Superior temporal gyrus (tissue), 1 donor: ENCODE data around the gene RAB6A.
"Not testable (repeated sequence)": the region's sequence is repeated elsewhere in the genome, so short reads cannot be mapped to it uniquely, and the experiment has no call there.

ENCODE experiments used
- DNase-seq: peaks from one replicate; pipeline ENCODE4 v3.0.0-alpha.2; 2016; ENCODE audit errors: extremely low spot score

Gene RAB6A

DNA sequence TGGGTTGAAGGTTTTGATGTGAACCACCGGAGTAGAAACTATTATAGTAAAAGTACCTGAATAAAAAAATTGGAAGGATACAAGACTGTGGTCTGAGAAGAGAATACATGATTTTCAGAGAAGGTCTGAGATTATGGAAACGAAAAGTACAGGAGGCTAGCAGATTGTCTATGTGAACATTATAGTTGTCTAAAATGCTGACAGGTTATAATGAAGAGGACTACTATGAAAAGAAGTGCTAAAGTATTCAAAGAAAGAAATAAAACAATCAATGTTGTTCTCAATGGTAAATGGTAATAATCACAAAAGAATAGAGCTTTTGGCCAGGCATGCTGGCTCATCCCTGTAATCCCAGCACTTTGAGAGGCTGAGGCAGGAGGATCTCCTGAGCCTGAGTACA is 34.0 kb downstream of the RAB6A start:
- no peak for DNase-seq

DNA sequence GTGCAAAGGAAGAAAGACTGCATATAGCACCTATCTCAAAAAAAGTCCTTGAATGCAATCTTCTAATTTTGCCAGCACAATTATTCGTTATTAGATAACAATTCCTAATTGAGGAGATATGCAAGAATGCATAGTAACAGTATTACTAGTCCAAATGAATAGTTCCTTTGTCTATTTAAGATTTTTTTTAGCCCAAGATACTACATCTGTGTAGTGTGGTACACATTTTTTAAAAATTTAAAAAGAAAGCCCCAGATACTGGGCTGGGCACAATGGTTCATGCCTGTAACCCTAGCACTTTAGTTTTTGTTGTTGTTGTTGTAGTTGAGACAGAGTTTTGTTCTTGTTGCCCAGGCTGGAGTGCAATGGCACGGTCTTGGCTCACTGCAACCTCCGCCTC is 43.7 kb downstream of the RAB6A start:
- no peak for DNase-seq

DNA sequence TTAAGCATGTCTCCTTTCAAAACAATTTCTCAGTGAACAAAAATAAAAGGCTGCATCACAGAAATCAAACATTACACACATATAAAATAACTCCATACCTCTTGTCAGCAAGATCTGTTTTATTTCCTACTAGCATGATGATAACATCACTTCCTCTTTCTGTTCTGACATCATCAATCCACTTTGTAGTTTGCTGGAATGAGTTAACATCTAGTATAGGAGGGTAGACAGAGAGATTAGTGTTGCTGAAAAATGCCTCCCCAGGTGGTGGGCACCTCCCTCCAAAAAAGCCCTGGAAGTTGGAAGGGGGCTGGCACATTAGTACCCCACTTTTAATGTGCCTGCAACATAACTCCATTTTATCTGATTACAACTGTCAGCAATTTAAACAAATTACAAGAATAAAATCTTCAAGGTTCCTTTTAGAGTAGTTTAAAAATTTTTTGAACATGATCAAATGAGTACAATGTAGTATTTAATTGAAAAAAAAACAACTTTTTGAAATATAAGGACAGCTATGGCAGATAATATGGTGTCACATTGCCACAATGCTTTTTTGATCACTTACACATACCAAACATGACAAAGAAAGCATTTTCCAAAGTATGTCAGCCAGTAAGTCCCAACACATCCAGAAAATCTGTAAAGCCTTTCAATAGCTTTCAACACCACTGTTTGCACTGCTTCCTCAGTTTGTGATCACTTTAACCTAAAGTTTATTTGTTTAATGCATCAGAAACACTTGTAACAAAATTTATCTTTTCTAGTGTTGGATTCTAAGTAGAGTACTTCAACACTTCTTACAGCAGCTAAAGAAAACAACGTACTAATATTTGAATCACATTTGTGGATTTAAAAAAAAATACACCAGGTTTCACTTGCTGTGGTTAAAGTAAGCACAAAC is 44.5 kb downstream of the RAB6A start:
- DNase-seq: no peak

DNA sequence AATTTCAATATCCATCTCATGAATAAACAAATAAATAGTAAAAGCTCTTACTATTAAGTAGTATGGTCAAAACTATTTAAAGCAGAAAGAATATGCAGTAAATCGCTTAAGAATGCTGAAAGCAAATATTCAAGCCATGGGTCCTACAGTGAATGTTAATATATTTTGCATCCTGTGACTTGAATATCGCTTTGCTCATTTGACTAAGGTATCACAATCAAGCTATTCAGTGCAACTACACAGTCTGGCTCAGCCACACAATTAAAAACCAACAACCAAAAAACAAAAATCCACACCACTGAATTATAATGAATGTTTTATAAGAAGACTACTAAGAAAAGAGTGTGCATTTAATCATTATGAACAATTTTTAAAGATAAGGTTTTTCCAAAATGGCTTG is 45.3 kb downstream of the RAB6A start:
- DNase-seq: no peak

DNA sequence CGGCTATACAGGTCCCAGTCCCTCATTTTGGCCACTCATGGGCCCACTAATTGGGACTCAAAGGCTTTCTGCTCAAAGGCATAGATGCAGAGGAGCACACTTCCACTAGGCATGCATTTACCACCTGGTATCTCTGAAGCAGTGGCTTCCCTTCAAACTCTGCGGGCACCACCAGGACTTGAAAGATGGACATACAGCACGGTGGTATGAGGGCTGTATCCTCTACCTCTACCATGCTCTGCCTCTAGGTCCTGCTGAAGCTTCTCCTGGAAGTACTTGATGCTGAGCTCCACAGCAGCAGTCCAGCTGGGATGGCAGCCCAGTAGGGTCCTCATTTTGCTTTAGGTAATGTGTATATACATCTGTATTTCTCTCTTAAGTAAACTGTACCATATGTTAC is 49.9 kb downstream of the RAB6A start:
- DNase-seq: no peak

DNA sequence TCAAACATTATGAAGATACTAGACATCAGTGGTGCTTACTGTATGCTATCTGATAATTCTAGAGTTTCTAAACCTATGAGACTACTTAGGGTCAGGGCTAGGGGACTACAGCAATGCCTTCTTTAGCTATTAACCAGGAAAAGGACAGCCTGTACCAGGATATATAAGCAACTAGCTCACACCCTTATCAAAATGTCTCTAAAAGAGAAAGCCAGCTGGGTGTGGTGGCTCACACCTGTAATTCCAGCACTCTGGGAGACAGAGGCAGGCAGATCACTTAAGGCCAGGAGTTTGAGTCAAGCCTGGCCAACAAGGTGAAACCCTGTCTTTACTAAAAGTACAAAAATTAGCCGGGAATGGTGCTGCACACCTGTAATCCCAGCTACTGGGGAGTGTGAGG is 55.8 kb downstream of the RAB6A start:
- no peak for DNase-seq

DNA sequence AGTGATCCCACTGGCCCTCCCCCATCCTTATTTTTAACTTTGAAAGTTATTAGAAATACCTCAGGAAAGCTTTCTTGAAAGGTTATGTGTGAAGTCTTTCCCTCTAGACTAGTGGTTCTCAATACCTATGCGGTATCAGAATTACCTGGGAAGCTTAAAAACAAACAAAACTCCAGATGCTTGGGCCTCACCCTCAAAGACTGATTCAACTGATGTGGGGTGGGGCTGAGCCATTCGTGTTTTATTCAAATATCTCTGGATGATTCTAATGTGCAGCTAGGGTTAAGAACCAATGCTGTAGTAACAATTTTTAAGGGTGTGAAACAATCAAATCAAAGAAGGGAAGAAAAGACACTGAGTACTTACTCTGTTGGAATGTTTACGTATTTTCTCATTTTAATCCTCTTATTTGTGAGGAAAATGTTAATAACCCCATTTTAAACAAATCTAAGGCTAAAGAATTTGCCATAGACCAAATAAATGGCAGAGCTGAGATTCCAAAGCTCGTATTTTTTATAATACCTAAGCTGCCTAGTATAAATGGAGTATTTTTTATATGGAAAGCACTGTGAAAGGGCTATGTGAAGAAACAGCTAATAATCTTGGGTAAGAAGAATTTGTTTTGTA is 66.9 kb downstream of the RAB6A start:
- no peak for DNase-seq

DNA sequence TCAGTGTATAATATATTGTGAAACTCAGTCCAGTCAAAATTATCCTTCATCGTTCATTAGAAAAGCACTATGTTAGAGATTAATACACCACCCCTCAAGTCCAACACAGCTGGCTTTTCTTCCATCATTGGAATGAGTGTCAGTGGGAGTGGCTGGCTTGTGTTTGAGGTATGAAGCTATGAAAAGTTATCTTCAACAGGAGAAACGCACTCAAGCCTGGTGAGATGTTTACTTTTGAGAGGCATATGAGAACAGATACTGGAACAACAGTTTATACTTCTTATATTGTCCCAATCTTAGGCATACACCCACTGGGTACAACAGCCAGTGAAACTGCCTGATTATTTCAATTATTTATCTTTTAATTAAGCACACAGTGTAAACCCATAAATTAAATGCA is 80.2 kb downstream of the RAB6A start:
- no peak for DNase-seq

DNA sequence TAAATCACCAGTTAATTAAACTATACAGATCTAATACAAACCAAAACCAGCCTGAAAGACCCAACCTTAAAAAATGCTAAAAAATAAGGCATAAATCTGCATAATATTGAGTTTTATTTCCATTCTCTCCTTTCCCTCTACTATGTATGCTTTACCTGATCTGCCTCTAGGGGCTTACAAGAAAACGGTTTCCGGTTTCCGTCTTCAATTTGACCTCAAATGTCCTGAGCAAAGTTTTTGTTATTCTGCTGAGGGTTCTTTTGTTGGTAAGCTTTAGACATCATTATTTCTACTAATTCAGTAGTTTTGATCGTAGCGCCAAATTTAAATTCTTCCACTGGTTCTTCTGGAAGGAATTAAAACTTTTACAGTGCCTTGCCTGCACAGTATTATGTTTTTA is 84.3 kb downstream of the RAB6A start:
- DNase-seq: not testable (repeated sequence)

DNA sequence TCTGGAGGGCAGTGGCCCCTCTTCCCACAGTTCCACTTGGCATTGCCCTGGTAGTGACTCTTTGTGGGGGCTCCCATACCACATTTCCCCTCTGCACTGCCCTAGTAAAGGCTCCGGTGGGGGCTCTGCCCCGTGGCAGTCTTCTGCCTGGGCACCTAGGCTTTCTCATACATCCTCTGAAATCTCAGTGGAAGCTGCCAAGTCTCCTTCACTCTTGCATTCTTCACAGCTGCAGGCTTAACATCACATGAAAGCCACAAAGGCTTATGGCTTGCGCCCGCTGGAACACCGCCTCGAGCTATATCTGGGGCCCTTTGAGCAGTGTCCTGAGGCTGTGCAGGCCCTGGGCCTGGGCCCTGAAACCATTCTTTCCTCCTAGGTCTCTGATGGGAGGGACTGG is 89.2 kb downstream of the RAB6A start:
- no peak for DNase-seq

DNA sequence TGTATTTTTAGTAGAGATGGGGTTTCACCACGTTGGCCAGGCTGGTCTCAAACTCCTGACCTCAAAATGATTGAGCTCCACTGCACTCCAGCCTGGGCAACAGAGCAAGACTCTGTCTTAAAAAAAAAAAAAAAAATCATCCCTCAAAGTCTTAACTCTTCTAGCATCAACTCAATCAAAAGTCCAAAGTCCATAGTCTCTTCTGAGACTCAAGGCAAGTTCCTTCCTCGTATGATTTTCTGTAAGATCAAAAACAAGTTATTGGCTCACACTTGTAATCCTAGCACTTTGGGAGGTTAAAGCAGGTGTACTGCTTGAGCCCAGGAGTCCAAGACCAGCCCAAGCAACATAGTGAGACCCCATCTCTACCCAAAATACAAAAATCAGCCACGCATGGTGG is 90.1 kb downstream of the RAB6A start:
- DNase-seq: no peak

DNA sequence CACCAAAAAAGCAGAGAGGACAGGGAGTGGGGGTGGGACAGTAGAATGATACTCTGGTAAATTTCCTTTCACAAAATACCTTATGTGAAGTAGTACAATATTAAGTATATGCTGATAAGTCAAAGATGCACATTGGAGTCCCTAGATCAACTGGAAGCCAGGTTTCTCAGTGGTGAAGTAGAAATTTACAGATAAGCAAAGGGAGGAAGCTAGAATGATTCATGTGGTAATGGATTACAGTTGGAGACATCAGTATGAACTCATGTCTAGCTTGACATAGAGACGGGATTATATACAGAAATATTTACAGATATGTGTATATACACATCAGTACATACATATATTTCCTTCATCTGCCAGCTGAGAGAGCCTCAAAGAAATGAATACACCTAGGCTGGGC is 93.0 kb downstream of the RAB6A start:
- no peak for DNase-seq

DNA sequence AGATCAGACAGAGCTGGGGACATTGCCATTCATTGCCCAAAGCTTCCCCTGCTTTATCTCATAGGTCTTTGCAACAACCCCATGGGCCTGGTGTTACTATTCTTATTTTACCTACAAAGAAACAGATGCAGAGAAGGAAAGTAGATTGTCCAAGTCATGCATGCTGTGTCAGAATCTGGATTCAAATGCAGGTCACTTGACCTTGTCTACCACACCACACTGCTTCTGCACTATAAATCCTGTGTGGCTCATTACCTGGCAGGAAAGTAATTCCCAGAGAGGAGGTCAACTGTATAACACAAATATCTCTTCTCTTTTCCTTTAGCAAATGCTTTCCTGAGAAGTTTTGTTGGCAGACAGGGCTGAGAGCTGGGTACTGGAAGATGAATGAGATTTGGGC is 96.0 kb downstream of the RAB6A start:
- no peak for DNase-seq

DNA sequence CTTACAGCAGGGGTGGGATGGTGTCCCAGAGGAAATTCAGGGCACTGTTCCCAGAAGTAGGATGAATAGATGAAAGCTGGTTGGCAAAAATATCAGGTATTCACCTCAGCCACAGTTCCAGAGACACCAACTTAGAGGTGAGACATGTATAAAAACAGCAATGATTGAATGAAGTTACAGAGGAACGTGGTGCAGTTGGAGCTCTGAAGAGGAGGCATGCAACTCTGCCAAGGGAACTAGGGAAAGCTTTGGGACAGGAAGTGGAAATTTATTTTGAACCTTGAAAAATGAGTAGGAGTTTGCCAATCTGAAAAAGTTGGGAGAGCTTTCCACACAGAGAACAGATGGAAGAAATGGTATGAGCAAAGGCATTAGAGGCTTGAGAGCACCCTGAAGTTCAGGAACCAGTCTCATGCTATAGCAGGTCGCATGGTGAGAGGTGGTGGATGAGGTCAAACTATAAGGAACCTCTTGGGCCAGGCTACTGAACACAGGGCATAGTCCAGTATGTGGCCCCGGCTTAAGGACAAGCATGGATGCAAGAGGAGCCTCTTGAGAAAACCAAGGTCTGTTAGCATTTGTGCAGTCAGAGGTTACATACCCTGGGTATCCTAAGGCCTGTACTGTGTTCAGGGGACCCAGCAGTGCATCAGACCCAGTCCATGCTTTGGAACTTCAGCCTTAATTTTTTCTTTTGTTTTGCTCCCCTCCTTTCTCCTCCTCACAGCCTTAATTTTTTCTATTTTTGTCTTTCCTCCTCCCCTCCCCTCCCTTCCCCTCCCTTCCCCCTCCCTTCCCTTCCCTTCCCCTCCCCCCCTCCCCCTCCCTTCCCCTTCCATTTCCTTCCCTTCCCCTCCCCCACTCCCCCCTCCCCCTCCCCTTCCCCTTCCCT is 97.0 kb downstream of the RAB6A start:
- DNase-seq: no peak

DNA sequence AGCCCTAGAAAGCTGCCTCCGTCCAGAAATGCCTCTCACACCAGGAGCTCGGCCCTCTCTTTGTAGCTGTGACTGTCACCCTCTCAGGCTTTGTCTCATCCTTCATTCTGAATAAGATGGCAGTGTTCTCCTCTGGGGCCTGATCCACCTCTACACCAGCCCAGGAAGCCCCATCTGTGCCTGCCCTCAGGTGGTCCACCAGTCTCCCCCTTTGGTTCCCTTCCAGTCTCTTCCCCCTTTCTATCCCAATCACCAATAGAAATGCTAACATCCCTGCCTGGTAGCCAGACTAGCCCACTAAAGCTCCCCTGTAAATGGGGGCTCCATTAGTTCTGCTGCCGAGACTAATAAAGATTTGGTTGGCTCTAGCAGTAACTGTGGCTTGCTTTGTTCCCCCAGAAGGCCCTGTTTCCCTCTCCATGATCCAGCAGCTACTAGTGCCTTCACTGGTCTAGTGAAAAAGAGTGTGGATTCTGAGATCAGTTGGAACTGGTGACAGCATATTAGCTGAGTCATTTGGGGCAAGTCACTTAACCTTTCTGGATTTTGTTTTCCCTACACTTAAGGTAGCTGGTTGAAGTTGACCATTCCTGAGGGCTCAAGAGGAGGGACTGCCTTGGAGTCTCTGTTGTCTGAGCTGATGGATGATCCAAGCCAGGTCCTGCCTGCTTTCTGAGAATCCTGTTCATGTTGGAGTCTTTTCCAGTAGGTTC is 98.3 kb downstream of the RAB6A start:
- no peak for DNase-seq

DNA sequence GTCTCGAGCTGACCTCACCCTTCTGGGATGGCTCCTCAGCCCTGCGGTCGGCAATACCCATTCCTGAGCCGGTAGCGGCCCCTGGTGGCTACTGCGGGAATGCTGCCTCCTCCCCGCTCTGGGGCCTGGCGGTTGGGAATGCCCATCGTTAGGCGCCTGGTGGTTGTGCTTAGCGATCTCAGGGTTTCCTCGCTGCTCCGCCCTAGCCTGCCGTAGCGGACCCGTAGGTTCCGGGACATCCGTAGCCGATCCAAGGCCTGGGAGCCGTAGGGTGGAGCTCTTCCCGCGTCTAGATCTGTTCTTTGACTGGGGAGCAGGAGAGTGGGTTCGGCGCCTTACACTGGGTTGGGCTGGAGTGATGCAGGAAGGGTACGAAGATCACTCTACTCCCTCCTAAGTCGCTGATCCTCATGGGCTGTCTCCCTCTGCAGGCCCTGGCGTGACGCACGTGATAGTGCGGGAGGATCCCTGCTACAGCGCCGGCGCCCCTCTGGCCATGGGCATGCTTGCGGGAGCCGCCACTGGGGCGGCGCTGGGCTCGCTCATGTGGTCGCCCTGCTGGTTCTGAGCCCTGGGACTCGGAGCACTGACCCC is 99.7 kb downstream of the RAB6A start:
- peak; percentile 95 for DNase-seq

DNA sequence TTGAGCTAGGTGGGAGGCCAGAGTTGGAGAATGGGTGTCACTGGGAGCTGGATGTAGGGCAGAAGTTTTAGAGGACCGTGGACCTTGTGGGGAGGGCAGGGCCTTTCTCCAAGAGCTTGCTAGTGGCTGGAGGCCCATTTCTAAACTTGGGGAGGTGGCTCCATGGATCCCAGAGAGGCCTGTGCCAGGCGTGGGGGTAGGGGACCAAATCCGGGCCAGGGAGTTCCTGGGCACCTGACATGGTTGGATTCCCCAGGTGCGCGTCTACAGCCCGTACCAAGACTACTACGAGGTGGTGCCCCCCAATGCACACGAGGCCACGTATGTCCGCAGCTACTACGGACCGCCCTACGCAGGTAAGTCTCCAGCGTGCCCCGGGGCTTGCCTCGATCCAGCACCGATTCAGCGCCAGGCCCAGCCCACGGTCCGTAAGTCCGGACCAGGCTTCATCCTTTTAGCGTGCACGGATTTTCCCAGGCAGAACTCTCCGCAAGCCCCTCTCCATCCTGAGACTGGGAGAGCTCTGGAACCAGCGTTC is 100.3 kb downstream of the RAB6A start:
- no peak for DNase-seq

DNA sequence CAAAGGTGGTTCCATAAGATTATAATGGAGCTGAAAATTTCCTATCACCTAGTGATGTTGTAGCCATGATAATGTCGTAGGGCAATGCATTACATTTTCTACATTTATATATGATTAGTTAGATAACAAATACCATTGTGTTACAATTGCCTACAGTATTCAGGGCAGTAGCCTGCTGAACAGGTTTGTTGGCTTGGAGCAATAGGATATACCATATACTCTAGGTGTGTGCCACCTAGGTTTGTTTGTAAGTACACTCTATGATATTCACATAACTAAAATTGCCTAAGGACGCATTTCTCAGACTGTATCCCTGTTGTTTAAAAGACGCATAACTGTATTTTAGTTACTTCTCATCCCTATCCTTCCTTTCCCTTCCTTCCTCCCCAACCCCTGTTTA is 100.9 kb downstream of the RAB6A start:
- no peak for DNase-seq

DNA sequence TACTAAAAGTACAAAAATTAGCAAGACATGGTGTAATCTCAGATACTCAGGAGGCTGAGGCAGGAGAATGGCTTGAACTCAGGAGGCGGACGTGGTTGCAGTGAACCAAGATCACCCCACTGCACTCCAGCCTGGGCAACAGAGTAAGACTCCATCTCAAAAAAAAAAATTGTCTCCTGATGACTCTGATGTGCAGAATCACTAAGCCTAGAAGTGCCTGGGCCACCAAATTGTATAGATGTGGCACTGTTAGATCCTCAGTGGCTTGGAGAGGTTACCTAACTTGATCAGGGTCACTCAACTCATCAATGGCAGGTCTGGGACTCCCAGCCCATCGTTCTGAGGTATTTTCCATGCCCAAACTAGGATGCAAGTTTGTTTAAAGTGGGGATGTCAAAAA is 103.9 kb downstream of the RAB6A start:
- no peak for DNase-seq

DNA sequence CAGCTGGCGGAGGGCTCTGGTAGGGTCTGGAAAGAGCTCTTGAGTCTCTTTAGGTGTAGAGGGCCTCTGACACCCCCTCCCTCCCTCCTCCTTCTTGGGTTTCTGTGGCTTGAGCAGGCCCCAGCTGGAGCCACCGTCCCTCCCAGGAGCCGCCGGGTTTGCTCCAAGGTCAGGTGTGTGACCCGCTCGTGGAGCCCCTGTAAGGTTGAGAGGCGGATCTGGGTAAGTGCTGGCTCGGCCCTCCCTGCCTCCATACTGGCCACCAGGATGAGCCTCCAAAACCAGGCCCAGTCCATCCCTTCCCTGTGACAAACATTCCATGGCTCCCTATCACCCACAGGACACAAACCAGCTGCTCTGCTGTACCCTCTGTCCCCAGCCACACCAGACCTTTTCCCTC is 105.2 kb downstream of the RAB6A start:
- DNase-seq: no peak

DNA sequence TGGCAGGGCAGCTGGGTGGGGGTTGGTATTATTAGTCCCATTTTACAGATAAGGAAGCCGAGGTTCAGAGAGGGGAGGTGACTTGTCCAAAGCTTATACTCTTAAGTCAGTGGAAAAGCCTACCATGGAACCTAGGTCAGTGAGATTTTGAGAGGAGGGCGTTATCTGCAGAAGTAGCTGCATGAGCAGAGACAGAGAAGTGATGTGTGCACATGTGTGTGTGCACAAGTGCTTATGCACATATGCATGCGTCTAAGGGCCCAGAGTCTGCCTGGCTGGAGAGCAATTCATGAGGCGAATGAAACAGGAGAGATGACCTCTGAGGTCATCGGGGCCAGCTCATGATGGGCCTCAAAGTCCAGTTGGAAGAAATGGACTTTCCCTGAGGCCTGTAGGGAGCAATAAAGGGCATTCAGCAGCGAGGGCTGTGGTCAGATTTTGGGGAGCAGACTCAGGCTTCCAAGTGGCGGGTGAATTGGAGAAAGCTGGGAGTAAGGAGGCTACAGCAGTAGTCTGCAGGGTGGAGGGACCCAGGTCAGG is 106.3 kb downstream of the RAB6A start:
- no peak for DNase-seq
